Smooth muscle cell (in vitro differentiated cells): ENCODE measurements around the gene ASTN2. TPM values are rescaled to one million over a fixed set of nuclear protein-coding genes. Genes with fewer than 3 reads are reported as not detected.

Experiments
- DNase-seq: peaks from one replicate; lab custom pipeline; 2025; ENCODE audit not compliant: unreplicated experiment; lab: John Stamatoyannopoulos, UW
- H2AFZ ChIP-seq: fragments of 200-600 bp; sonication (generic); 2 replicates; pipeline ENCODE4 v1.6.0; 2016; ENCODE audit warnings: antibody characterized with exemption, low read depth, mild to moderate bottlenecking
- H3F3A ChIP-seq: fragments of 200-600 bp; sonication (generic); 2 replicates; pipeline ENCODE4 v1.6.0; 2017; ENCODE audit warnings: antibody characterized with exemption, low read depth
- H3K27ac ChIP-seq: fragments of 200-600 bp; sonication (generic); 2 replicates; pipeline ENCODE4 v1.5.1; 2016; ENCODE audit warnings: low read depth, mild to moderate bottlenecking
- H3K27me3 ChIP-seq: fragments of 200-600 bp; sonication (generic); 2 replicates; pipeline ENCODE4 v1.6.1; 2016; ENCODE audit warnings: low read depth, mild to moderate bottlenecking
- H3K36me3 ChIP-seq: fragments of 200-600 bp; sonication (generic); 2 replicates; pipeline ENCODE4 v1.5.1; 2016; ENCODE audit warnings: low read depth
- H3K4me1 ChIP-seq: fragments of 200-600 bp; sonication (generic); 2 replicates; pipeline ENCODE4 v1.5.1; 2016; ENCODE audit warnings: low read depth
- H3K4me2 ChIP-seq: fragments of 200-600 bp; sonication (generic); 2 replicates; pipeline ENCODE4 v1.6.0; 2016; ENCODE audit warnings: mild to moderate bottlenecking
- H3K4me3 ChIP-seq: fragments of 200-600 bp; sonication (generic); 2 replicates; pipeline ENCODE4 v1.5.1; 2016; ENCODE audit warnings: mild to moderate bottlenecking
- H3K79me2 ChIP-seq: fragments of 200-600 bp; sonication (generic); 2 replicates; pipeline ENCODE4 v1.6.0; 2016; ENCODE audit warnings: low read depth, mild to moderate bottlenecking
- H3K9ac ChIP-seq: fragments of 200-600 bp; sonication (generic); 2 replicates; pipeline ENCODE4 v1.6.0; 2016; ENCODE audit warnings: low read depth
- H3K9me3 ChIP-seq: fragments of 200-600 bp; sonication (generic); replicated peaks from 2 replicates; pipeline ENCODE4 v1.5.1; 2016; ENCODE audit warnings: low read depth
- H4K20me1 ChIP-seq: fragments of 200-600 bp; sonication (generic); 2 replicates; pipeline ENCODE4 v1.6.0; 2016; ENCODE audit warnings: low read depth
- WGBS: methylation state at CpG from one replicate; pipeline ENCODE4 v1.1.7; 2016; ENCODE audit warnings: low lambda C conversion rate; 5-methylcytosine and 5-hydroxymethylcytosine counted together
- polyA plus RNA-seq: library from polyadenylated mRNA; unstranded; fragments of >200 nt; fragmentation: Nextera tagmentation; extraction: Ambion mirVana; gene quantifications from 2 replicates; pipeline ENCODE4 v1.2.1, GENCODE V29; 2016
- total RNA-seq: library from RNA; depleted of rRNA; stranded (reverse); fragments of >200 nt; gene quantifications from 2 replicates; pipeline ENCODE4 v1.2.3, GENCODE V29; 2014
- TF ChIP-seq, protein P1 (sequence below): fragments of 200-600 bp; sonication (generic); IDR thresholded peaks from 2 replicates; pipeline ENCODE4 v1.5.1; 2017; ENCODE audit warnings: borderline replicate concordance, mild to moderate bottlenecking, antibody characterized with exemption; ENCODE audit not compliant: insufficient read depth, poor library complexity, severe bottlenecking

The ASTN2 gene
- total and polyA plus RNA-seq, 2 experiments from 2014 or later = 6.5 to 6.7 TPM

DNA sequence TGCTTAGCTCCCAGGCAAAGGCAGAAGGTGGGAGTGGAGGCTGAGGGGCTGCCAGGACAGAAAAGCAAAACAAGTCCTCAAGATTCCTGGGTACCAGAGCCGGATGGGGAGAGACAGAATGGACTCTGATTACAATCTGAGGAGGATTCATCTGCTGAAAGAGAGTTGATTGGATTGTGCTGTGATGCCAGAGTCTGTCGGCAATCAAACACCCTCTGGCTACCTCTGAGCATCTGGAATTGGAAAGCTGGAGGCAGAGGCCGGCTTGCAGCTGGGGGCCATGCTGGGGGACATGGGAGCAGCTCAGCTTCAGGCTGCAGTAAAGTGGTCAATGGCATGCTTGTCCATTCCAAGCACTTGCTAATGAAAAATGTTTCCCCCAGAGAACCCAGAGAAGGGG, 59.3 kb downstream of the ASTN2 start:
- H3K9ac ChIP-seq = no peak overlapping the region
- no peaks in the 10 kb centered on the region for H3K36me3 ChIP-seq
- no peak overlapping the region for H3K4me3 ChIP-seq
- H3F3A ChIP-seq = no peaks in the 10 kb centered on the region
- H3K9me3 ChIP-seq = no peaks in the 10 kb centered on the region
- H4K20me1 ChIP-seq = no peaks in the 10 kb centered on the region
- no peaks in the 10 kb centered on the region for H3K27me3 ChIP-seq
- WGBS = 74% methylated on average over 3 of the region's 3 CpGs
- no peak overlapping the region for H3K27ac ChIP-seq
- H3K4me1 ChIP-seq = no peaks in the 10 kb centered on the region
- DNase-seq = no peak
- no peaks in the 10 kb centered on the region for H3K79me2 ChIP-seq
- no peak overlapping the region for H2AFZ ChIP-seq
- no peak overlapping the region for H3K4me2 ChIP-seq
- TF ChIP-seq, protein P1, sequence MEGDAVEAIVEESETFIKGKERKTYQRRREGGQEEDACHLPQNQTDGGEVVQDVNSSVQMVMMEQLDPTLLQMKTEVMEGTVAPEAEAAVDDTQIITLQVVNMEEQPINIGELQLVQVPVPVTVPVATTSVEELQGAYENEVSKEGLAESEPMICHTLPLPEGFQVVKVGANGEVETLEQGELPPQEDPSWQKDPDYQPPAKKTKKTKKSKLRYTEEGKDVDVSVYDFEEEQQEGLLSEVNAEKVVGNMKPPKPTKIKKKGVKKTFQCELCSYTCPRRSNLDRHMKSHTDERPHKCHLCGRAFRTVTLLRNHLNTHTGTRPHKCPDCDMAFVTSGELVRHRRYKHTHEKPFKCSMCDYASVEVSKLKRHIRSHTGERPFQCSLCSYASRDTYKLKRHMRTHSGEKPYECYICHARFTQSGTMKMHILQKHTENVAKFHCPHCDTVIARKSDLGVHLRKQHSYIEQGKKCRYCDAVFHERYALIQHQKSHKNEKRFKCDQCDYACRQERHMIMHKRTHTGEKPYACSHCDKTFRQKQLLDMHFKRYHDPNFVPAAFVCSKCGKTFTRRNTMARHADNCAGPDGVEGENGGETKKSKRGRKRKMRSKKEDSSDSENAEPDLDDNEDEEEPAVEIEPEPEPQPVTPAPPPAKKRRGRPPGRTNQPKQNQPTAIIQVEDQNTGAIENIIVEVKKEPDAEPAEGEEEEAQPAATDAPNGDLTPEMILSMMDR = no peak

DNA sequence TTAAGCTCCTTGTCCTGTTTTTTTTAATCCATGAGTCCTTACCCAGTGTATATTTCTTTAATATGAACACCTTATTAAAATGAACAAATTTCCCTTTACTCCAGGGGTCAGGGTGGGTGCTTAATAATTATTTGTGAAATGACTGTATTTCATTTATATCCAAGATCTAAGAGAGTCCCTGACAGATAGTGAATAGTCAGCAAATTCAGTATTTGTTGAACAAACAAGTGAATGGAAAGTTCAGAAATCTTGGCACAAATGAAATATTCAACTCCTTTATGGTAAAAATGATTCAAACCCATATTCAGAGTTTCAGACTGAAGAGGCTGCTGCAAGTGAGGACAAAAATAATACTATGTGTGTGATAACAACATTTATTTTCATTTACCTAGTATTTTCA, 59.9 kb downstream of the ASTN2 start:
- no peak overlapping the region for H3K4me3 ChIP-seq
- no peak for DNase-seq
- H3K79me2 ChIP-seq = no peaks in the 10 kb centered on the region
- H2AFZ ChIP-seq = no peak overlapping the region
- no peak overlapping the region for H3K27ac ChIP-seq
- TF ChIP-seq, protein P1 = no peak
- H3K4me1 ChIP-seq = no peaks in the 10 kb centered on the region
- no peaks in the 10 kb centered on the region for H3K36me3 ChIP-seq
- H3K27me3 ChIP-seq = no peaks in the 10 kb centered on the region
- H3K4me2 ChIP-seq = no peak overlapping the region
- H3K9me3 ChIP-seq = no peaks in the 10 kb centered on the region
- H3F3A ChIP-seq = no peaks in the 10 kb centered on the region
- H3K9ac ChIP-seq = no peak overlapping the region
- no peaks in the 10 kb centered on the region for H4K20me1 ChIP-seq

DNA sequence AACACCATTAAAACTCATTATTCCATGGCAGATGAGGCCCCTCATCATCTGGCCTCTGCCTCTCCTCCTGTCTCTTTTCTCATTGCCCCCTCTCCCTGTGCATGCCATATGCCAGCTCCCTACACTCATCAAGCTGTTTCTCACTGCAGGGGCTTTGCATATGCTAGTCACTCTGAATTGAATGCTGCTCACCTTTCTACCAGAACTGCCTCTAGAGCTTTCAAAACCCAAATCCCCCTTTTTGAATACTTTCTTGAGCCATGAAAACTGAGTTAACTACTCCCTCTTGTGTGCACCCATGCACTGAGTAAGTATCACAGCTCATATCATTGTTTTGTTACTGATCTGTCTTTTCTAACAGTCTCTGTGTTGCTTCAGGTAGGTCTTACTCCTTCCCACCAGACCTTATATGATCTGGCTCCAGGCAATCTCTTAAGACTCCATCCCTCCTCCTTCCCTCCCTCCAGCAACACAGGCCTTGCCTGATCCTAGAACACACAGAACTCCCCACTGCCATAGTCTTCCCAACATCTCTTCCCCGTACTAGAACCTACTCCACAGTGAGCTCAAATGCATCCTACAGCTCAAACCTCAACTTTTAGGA, 60.5 kb downstream of the ASTN2 start:
- Histone ChIP-seq H3K27me3 (no peaks in the 10 kb centered on the region), H3K4me1 (no peaks in the 10 kb centered on the region), H3K79me2 (no peaks in the 10 kb centered on the region), H3K4me3 (no peak overlapping the region), H3K9ac (no peak overlapping the region), H3K9me3 (no peaks in the 10 kb centered on the region), H3K4me2 (no peak overlapping the region), H4K20me1 (no peaks in the 10 kb centered on the region), H3K36me3 (no peaks in the 10 kb centered on the region), H3F3A (no peaks in the 10 kb centered on the region), H3K27ac (no peak overlapping the region), H2AFZ (no peak overlapping the region)
- TF ChIP-seq, protein P1 = no peak
- no peak for DNase-seq
- WGBS = 73% methylated on average over 1 of the region's 1 CpG
